Chondrocyte (in vitro differentiated cells): ENCODE results near the gene ACBD5. TPM values are rescaled to one million over a fixed set of nuclear protein-coding genes. Genes with fewer than 3 reads are reported as not detected.

Source experiments
- DNase-seq: peaks from one replicate; pipeline ENCODE4 v3.0.0; 2021; ENCODE audit warnings: mixed read lengths, low spot score
- H3K27ac Mint-ChIP-seq: one replicate; pipeline ENCODE4 v1.8.0; 2021; ENCODE audit warnings: mild to moderate bottlenecking, moderate library complexity, mixed read lengths; ENCODE audit not compliant: unreplicated experiment
- H3K27me3 Mint-ChIP-seq: 2 replicates; pipeline ENCODE4 v1.8.0; 2021; ENCODE audit warnings: low read depth, mixed read lengths
- H3K36me3 Mint-ChIP-seq: 2 replicates; pipeline ENCODE4 v1.8.0; 2021; ENCODE audit warnings: low read depth, mixed read lengths
- H3K4me1 Mint-ChIP-seq: 2 replicates; pipeline ENCODE4 v1.8.0; 2021; ENCODE audit warnings: low read depth, mild to moderate bottlenecking, mixed read lengths
- H3K4me3 Mint-ChIP-seq: one replicate; pipeline ENCODE4 v1.8.0; 2021; ENCODE audit warnings: mild to moderate bottlenecking, moderate library complexity, mixed read lengths; ENCODE audit not compliant: unreplicated experiment
- H3K9me3 Mint-ChIP-seq: 2 replicates; pipeline ENCODE4 v1.8.0; 2021; ENCODE audit warnings: low read depth, mixed read lengths
- total RNA-seq: library from RNA; stranded (reverse); gene quantifications from 3 replicates; pipeline ENCODE4 v1.2.1, GENCODE V29; 2021
- TF ChIP-seq, protein P1 (sequence below): fragments of 200-600 bp; sonication (generic); IDR thresholded peaks from 2 replicates; pipeline ENCODE4 v1.5.0; 2021; ENCODE audit warnings: antibody characterized with exemption, mild to moderate bottlenecking, moderate library complexity

The ACBD5 gene
- total RNA-seq, 1 donor from 2014 or later: 24.6 TPM

DNA sequence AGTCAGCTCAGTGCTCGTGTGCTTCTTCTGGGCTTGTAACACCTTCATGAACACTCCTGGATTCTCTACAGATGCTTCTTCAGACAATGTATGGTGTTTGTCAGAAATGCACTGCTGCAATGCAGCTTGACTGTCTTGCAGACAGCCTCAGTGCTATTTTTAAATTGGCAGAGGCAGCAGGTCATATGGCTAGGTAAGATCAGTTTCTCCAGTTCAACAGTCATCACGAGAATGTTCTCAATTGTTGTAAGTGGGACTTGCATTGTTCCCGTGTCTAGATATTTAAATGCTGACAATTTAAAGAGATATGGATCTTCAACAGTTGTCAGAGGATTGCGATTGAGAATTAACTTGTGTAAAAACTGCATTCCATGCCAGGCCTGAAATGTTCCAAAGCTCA, 7.6 kb upstream of the ACBD5 start:
- TF ChIP-seq, protein P1, sequence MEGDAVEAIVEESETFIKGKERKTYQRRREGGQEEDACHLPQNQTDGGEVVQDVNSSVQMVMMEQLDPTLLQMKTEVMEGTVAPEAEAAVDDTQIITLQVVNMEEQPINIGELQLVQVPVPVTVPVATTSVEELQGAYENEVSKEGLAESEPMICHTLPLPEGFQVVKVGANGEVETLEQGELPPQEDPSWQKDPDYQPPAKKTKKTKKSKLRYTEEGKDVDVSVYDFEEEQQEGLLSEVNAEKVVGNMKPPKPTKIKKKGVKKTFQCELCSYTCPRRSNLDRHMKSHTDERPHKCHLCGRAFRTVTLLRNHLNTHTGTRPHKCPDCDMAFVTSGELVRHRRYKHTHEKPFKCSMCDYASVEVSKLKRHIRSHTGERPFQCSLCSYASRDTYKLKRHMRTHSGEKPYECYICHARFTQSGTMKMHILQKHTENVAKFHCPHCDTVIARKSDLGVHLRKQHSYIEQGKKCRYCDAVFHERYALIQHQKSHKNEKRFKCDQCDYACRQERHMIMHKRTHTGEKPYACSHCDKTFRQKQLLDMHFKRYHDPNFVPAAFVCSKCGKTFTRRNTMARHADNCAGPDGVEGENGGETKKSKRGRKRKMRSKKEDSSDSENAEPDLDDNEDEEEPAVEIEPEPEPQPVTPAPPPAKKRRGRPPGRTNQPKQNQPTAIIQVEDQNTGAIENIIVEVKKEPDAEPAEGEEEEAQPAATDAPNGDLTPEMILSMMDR: no peak
- Mint-ChIP-seq H3K27me3 (no peaks in the 10 kb centered on the region), H3K4me3 (no peak overlapping the region), H3K27ac (no peak overlapping the region), H3K9me3 (no peaks in the 10 kb centered on the region), H3K4me1 (peaks cover 7% of the 10 kb centered on the region), H3K36me3 (no peaks in the 10 kb centered on the region)
- DNase-seq: no peak

DNA sequence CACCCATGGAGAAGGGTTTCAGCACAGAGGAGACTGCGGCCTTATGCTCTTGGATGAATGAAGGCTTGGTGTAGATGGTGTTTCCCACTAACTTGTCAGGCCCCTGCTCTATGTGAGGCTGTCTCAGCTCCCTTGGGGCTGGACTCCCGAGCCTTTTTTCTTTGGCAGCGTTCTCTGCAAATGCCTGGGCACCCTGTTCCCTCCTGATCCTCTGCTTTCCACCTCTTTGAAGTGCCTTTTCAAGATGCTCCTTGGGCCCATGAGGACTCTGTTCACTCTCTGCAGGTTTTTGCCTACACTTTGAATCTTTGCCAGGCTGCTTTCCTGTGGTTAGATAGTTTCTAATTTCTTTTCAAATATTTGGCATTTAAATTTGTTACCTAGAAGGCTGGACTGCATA, 6.8 kb upstream of the ACBD5 start:
- H3K4me3 Mint-ChIP-seq: no peak overlapping the region
- H3K27me3 Mint-ChIP-seq: no peaks in the 10 kb centered on the region
- peaks cover 10% of the 10 kb centered on the region for H3K4me1 Mint-ChIP-seq
- TF ChIP-seq, protein P1: no peak
- no peaks in the 10 kb centered on the region for H3K9me3 Mint-ChIP-seq
- H3K36me3 Mint-ChIP-seq: no peaks in the 10 kb centered on the region
- no peak for DNase-seq
- H3K27ac Mint-ChIP-seq: no peak overlapping the region

DNA sequence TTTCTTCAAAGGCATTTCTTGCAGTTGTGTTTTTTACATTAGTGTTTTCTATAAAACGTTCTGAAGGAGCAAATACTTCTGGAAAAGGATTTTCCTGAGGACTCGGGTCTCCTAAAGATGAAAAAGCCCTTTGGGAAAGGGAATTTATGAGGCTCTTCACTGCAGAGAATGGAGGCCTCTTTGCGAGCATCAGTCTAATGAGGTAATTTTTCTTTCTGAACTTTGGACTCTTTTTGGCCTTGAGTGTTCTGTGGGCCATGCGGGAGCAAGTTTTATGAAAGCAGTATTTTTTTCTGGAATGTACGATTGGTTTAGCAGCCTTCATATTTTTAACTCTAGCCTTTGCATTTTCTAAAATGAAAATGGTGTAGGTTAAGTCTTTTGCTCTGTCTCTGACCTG, 6.4 kb upstream of the ACBD5 start:
- peaks cover 10% of the 10 kb centered on the region for H3K4me1 Mint-ChIP-seq
- no peaks in the 10 kb centered on the region for H3K9me3 Mint-ChIP-seq
- DNase-seq: no peak
- H3K27ac Mint-ChIP-seq: no peak overlapping the region
- no peaks in the 10 kb centered on the region for H3K36me3 Mint-ChIP-seq
- no peaks in the 10 kb centered on the region for H3K27me3 Mint-ChIP-seq
- TF ChIP-seq, protein P1: no peak
- no peak overlapping the region for H3K4me3 Mint-ChIP-seq

DNA sequence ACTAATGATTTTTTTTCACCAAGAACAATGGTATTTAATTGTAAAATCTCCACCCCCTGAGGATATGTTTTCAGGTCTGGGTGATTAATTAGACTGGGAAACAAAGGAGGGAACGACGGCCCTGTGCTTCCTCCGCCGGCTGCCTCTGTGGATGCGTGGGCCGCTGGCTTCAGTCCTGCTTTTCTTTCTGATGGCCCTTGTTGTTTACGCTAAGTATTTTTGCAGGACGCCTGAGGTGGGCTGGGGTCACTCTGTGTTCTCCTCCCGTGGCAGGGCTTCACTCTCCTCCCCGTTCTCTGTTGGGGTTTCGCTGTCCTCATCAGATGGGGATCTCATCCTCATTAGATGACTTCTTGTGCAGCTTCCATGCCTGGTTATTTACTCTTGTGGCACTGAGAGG, 5.2 kb upstream of the ACBD5 start:
- Mint-ChIP-seq H3K4me1 (peaks cover 19% of the 10 kb centered on the region), H3K36me3 (no peaks in the 10 kb centered on the region), H3K27me3 (no peaks in the 10 kb centered on the region), H3K4me3 (no peak overlapping the region), H3K27ac (no peak overlapping the region), H3K9me3 (no peaks in the 10 kb centered on the region)
- TF ChIP-seq, protein P1: no peak
- DNase-seq: no peak

DNA sequence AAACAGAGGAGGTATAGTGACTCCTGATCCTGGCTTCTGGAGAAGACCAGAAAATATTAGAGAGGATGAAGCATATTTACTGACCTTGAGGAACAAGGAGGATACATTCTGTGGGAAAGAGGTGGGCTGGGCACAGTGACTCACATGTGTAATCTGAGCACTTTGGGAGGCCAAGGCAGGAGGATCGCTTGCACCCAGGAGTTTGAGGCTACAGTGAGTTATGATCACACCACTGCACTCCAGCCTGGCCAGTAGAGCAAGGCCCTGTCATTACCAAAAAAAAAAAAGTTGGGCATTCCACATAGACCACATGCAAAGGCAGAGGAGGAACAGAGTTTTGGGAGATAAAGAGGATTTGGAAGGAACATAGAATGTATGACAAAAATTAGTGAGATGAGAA, 4.4 kb upstream of the ACBD5 start:
- no peaks in the 10 kb centered on the region for H3K9me3 Mint-ChIP-seq
- H3K4me3 Mint-ChIP-seq: no peak overlapping the region
- no peak for DNase-seq
- H3K27me3 Mint-ChIP-seq: no peaks in the 10 kb centered on the region
- peaks cover 24% of the 10 kb centered on the region for H3K4me1 Mint-ChIP-seq
- TF ChIP-seq, protein P1: no peak
- no peak overlapping the region for H3K27ac Mint-ChIP-seq
- no peaks in the 10 kb centered on the region for H3K36me3 Mint-ChIP-seq
